Measurements from ENCODE around the gene FATE1.

- TF ChIP-seq CTCF (conservative IDR thresholded peaks at IDR 0.05 in 1 of 2, IDR thresholded peaks at IDR 0.05 in 1 of 2; ENCODE audit: extremely low read depth in 1 of 2, insufficient read depth in 1 of 2, low read depth in 1 of 2, low read length in 2 of 2) (no peak), EZH2 (IDR thresholded peaks at IDR 0.05; ENCODE audit: borderline replicate concordance, low read length) (no peak)
Observed at GRCh38 chrX:151735219-151735618, 19.4 kb downstream of the FATE1 start.

Measured in mammary epithelial cell (primary cell).